H1 (cell line): Measurements from ENCODE around the gene SHQ1.

Experiments used
- CEBPB ChIP-seq: IDR thresholded peaks from 2 replicates; pipeline ENCODE4 v1.6.1; 2012; ENCODE audit warnings: low read depth, low read length
- CREB1 ChIP-seq: IDR thresholded peaks from 2 replicates; pipeline ENCODE4 v1.6.1; 2012; ENCODE audit warnings: inconsistent platforms
- EGR1 ChIP-seq: IDR thresholded peaks from 2 replicates; pipeline ENCODE4 v1.6.1; 2011; ENCODE audit warnings: low read depth, low read length, borderline replicate concordance
- EP300 ChIP-seq, 2 experiments: IDR thresholded peaks; 1 replicate in 1 of 2; 2 replicates in 1 of 2; pipeline ENCODE4 v1.6.1; 2011 to 2012; ENCODE audit warnings: low read depth in 2 of 2, low read length in 2 of 2, mild to moderate bottlenecking in 2 of 2, borderline replicate concordance in 1 of 2, inconsistent platforms in 1 of 2, moderate library complexity in 1 of 2
- EZH2 ChIP-seq: fragments of 200-600 bp; sonication (generic); IDR thresholded peaks from 2 replicates; pipeline ENCODE4 v1.7.1; 2012; ENCODE audit warnings: low read depth, mild to moderate bottlenecking, moderate library complexity, low read length, inconsistent platforms; ENCODE audit not compliant: severe bottlenecking
- KDM1A ChIP-seq: fragments of 200-600, 300-600 bp; sonication (generic); IDR thresholded peaks from 2 replicates; pipeline ENCODE4 v1.7.1; 2016; ENCODE audit warnings: mild to moderate bottlenecking, low read length, borderline replicate concordance
- POLR2A ChIP-seq, 2 experiments: IDR thresholded peaks; 1 replicate in 1 of 2; 2 replicates in 1 of 2; pipeline ENCODE4 v1.6.1; 2011; ENCODE audit warnings: low read depth in 2 of 2, low read length in 2 of 2, mild to moderate bottlenecking in 2 of 2; ENCODE audit errors: control extremely low read depth in 1 of 2
- POLR2AphosphoS5 ChIP-seq: IDR thresholded peaks from 2 replicates; pipeline ENCODE4 v1.6.1; 2011; ENCODE audit warnings: low read depth, low read length
- RXRA ChIP-seq: IDR thresholded peaks from 2 replicates; pipeline ENCODE4 v1.6.1; 2011; ENCODE audit warnings: low read depth, mild to moderate bottlenecking, low read length, moderate library complexity; ENCODE audit not compliant: insufficient read depth
- SUZ12 ChIP-seq: fragments of 200-600 bp; sonication (generic); IDR thresholded peaks from 2 replicates; pipeline ENCODE4 v1.6.1; 2012; ENCODE audit warnings: mild to moderate bottlenecking, inconsistent platforms, low read length, moderate library complexity, mixed read lengths
- ZNF274 ChIP-seq: IDR thresholded peaks from 2 replicates; pipeline ENCODE4 v1.7.0; 2012; ENCODE audit warnings: low read length, borderline replicate concordance; ENCODE audit errors: extremely low read depth
- TF ChIP-seq, protein P1 (sequence below): fragments of 300-600 bp; sonication (generic); IDR thresholded peaks from 2 replicates; pipeline ENCODE4 v1.7.1; 2012; ENCODE audit warnings: low read length, moderate library complexity, mild to moderate bottlenecking, inconsistent platforms; ENCODE audit not compliant: insufficient replicate concordance
- TF ChIP-seq, protein P2 (sequence below), 3 experiments: IDR thresholded peaks; 1 replicate in 2 of 3; 2 replicates in 1 of 3; pipeline versions ENCODE4 v1.5.1 to v1.6.1; 2011; ENCODE audit warnings: low read length in 3 of 3, mild to moderate bottlenecking in 3 of 3, inconsistent platforms in 2 of 3, low read depth in 1 of 3, moderate library complexity in 1 of 3; ENCODE audit not compliant: insufficient read depth in 1 of 3; ENCODE audit errors: control extremely low read depth in 1 of 3

DNA sequence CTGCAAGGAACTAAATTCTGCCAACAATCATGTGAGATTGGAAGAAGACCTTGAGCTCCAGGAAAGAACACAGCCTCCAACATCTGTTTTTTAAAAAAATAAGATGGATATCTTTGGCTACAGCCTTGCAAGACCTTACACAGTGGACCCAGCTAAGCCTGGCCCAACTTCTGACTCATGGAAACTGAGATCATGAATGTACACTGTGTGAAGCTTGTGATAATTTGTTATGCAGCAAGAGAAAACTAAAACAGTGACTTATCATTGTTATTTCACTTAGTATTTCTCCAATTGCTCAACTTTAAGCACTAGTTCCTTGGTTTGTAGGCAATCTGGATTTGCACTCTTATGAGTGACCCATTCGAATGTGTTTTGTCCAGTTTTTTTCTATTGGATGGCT is 29.3 kb downstream of the SHQ1 start:
- TF ChIP-seq SUZ12 (no peak), CREB1 (no peak), EP300 (IDR thresholded peaks at IDR 0.05; ENCODE audit: borderline replicate concordance in 1 of 2, low read depth in 2 of 2, low read length in 2 of 2) (no peak), POLR2A (IDR thresholded peaks at IDR 0.05; ENCODE audit: control extremely low read depth in 1 of 2, low read depth in 2 of 2, low read length in 2 of 2) (no peak), EGR1 (no peak), RXRA (no peak), KDM1A (no peak), CEBPB (no peak), EZH2 (no peak), POLR2AphosphoS5 (no peak), ZNF274 (no peak)
- TF ChIP-seq, protein P1, sequence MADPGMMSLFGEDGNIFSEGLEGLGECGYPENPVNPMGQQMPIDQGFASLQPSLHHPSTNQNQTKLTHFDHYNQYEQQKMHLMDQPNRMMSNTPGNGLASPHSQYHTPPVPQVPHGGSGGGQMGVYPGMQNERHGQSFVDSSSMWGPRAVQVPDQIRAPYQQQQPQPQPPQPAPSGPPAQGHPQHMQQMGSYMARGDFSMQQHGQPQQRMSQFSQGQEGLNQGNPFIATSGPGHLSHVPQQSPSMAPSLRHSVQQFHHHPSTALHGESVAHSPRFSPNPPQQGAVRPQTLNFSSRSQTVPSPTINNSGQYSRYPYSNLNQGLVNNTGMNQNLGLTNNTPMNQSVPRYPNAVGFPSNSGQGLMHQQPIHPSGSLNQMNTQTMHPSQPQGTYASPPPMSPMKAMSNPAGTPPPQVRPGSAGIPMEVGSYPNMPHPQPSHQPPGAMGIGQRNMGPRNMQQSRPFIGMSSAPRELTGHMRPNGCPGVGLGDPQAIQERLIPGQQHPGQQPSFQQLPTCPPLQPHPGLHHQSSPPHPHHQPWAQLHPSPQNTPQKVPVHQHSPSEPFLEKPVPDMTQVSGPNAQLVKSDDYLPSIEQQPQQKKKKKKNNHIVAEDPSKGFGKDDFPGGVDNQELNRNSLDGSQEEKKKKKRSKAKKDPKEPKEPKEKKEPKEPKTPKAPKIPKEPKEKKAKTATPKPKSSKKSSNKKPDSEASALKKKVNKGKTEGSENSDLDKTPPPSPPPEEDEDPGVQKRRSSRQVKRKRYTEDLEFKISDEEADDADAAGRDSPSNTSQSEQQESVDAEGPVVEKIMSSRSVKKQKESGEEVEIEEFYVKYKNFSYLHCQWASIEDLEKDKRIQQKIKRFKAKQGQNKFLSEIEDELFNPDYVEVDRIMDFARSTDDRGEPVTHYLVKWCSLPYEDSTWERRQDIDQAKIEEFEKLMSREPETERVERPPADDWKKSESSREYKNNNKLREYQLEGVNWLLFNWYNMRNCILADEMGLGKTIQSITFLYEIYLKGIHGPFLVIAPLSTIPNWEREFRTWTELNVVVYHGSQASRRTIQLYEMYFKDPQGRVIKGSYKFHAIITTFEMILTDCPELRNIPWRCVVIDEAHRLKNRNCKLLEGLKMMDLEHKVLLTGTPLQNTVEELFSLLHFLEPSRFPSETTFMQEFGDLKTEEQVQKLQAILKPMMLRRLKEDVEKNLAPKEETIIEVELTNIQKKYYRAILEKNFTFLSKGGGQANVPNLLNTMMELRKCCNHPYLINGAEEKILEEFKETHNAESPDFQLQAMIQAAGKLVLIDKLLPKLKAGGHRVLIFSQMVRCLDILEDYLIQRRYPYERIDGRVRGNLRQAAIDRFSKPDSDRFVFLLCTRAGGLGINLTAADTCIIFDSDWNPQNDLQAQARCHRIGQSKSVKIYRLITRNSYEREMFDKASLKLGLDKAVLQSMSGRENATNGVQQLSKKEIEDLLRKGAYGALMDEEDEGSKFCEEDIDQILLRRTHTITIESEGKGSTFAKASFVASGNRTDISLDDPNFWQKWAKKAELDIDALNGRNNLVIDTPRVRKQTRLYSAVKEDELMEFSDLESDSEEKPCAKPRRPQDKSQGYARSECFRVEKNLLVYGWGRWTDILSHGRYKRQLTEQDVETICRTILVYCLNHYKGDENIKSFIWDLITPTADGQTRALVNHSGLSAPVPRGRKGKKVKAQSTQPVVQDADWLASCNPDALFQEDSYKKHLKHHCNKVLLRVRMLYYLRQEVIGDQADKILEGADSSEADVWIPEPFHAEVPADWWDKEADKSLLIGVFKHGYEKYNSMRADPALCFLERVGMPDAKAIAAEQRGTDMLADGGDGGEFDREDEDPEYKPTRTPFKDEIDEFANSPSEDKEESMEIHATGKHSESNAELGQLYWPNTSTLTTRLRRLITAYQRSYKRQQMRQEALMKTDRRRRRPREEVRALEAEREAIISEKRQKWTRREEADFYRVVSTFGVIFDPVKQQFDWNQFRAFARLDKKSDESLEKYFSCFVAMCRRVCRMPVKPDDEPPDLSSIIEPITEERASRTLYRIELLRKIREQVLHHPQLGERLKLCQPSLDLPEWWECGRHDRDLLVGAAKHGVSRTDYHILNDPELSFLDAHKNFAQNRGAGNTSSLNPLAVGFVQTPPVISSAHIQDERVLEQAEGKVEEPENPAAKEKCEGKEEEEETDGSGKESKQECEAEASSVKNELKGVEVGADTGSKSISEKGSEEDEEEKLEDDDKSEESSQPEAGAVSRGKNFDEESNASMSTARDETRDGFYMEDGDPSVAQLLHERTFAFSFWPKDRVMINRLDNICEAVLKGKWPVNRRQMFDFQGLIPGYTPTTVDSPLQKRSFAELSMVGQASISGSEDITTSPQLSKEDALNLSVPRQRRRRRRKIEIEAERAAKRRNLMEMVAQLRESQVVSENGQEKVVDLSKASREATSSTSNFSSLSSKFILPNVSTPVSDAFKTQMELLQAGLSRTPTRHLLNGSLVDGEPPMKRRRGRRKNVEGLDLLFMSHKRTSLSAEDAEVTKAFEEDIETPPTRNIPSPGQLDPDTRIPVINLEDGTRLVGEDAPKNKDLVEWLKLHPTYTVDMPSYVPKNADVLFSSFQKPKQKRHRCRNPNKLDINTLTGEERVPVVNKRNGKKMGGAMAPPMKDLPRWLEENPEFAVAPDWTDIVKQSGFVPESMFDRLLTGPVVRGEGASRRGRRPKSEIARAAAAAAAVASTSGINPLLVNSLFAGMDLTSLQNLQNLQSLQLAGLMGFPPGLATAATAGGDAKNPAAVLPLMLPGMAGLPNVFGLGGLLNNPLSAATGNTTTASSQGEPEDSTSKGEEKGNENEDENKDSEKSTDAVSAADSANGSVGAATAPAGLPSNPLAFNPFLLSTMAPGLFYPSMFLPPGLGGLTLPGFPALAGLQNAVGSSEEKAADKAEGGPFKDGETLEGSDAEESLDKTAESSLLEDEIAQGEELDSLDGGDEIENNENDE, result no peak
- TF ChIP-seq, protein P2, sequence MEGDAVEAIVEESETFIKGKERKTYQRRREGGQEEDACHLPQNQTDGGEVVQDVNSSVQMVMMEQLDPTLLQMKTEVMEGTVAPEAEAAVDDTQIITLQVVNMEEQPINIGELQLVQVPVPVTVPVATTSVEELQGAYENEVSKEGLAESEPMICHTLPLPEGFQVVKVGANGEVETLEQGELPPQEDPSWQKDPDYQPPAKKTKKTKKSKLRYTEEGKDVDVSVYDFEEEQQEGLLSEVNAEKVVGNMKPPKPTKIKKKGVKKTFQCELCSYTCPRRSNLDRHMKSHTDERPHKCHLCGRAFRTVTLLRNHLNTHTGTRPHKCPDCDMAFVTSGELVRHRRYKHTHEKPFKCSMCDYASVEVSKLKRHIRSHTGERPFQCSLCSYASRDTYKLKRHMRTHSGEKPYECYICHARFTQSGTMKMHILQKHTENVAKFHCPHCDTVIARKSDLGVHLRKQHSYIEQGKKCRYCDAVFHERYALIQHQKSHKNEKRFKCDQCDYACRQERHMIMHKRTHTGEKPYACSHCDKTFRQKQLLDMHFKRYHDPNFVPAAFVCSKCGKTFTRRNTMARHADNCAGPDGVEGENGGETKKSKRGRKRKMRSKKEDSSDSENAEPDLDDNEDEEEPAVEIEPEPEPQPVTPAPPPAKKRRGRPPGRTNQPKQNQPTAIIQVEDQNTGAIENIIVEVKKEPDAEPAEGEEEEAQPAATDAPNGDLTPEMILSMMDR (IDR thresholded peaks at IDR 0.05; ENCODE audit: control extremely low read depth in 1 of 3, insufficient read depth in 1 of 3, low read depth in 1 of 3, low read length in 3 of 3), result no peak
